Esophagus (tissue), 2 donors: ENCODE measurements around the gene COPS9. TPM values are rescaled to one million over a fixed set of nuclear protein-coding genes. Genes with fewer than 3 reads are reported as not detected.

ENCODE experiments used
- H3K27ac ChIP-seq, 2 donors: one replicate each; pipeline ENCODE4 v1.5.1; 2013; ENCODE audit warnings: low read depth in 2 of 2, mild to moderate bottlenecking in 2 of 2, inconsistent platforms in 1 of 2, low read length in 1 of 2, moderate library complexity in 1 of 2
- H3K27me3 ChIP-seq, 2 donors: one replicate each; pipeline ENCODE4 v1.6.1; 2013; ENCODE audit warnings: low read length in 2 of 2, control low read depth in 1 of 2, mild to moderate bottlenecking in 1 of 2; ENCODE audit not compliant: insufficient read depth in 2 of 2, control insufficient read depth in 1 of 2
- H3K36me3 ChIP-seq, 2 donors: one replicate each; pipeline ENCODE4 v1.6.1; 2013; ENCODE audit warnings: low read length in 1 of 2; ENCODE audit not compliant: control insufficient read depth in 2 of 2, insufficient read depth in 2 of 2
- H3K4me1 ChIP-seq, 2 donors: one replicate each; pipeline ENCODE4 v1.6.1; 2013; ENCODE audit warnings: low read length in 1 of 2; ENCODE audit not compliant: control insufficient read depth in 2 of 2, insufficient read depth in 2 of 2
- H3K4me3 ChIP-seq, 2 donors: one replicate each; pipeline ENCODE4 v1.5.1; 2013; ENCODE audit warnings: low read length in 2 of 2, mild to moderate bottlenecking in 2 of 2, low read depth in 1 of 2, moderate library complexity in 1 of 2
- H3K9me3 ChIP-seq, 2 donors: one replicate each; pipeline ENCODE4 v1.6.1; 2013; ENCODE audit warnings: mild to moderate bottlenecking in 2 of 2, low read depth in 1 of 2, low read length in 1 of 2, moderate library complexity in 1 of 2; ENCODE audit not compliant: control insufficient read depth in 2 of 2, insufficient read depth in 1 of 2
- WGBS, 2 donors: extraction: QIAGEN DNeasy Blood & Tissue Kit; methylation state at CpG; one replicate each; pipeline ENCODE4 v1.1.7; 2013; 5-methylcytosine and 5-hydroxymethylcytosine counted together
- polyA plus RNA-seq, 2 donors: library from polyadenylated mRNA; stranded (reverse); fragments of 200-250 nt; gene quantifications; one replicate each; pipeline ENCODE4 v1.2.3, GENCODE V29; 2013
- donor health status: healthy with polysubstance abuse.
- donor health status: Bipolar disorder and iron deficiency.

Gene COPS9
- polyA plus RNA-seq, 2 donors: 240 to 270 TPM

DNA sequence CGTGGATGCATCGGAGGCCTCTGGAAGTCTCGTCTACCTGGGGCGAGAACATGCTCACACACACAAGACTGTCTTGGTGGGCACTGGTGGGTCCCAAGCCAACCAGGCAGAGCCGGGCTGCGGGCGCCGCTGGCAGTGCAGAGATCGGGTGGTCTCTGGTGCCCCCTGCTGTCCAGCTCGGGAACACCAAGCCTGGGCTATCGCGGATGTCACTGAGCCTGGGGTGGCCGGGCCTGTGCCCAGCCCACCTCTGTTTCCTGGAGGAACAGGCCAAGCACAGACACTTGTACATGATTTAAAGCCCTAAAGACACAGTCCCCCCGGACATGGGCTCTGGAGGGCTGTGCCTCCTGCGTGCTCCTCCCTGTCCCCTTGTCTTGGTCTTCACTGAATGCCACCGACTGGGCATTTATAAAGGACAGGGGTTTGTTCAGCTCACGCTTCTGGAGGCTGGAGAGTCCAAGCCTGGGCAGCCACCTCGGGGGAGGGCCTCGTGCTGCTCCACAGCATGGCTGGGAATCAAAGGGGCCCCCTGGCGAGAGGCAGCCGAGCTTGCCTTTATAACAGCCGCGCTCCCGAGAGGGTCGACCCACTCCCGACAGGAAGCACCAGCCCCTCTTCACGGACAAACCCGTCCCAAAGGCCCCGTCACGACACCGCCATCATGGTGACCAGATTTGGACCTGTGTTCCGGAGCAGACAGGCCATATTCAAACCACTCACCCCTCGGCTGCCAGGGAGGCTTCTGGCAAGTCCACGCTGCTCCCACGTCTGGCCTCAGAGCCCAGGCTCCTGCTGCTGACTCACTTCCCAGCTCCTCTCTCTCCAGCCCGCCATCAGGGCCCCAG is 7.9 kb upstream of the COPS9 start:
- no peaks in the 10 kb centered on the region for H3K36me3 ChIP-seq
- no peak overlapping the region for H3K4me3 ChIP-seq
- peaks cover 0 to 5% of the 10 kb centered on the region in 2 donors for H3K4me1 ChIP-seq
- H3K27me3 ChIP-seq: no peaks in the 10 kb centered on the region
- H3K27ac ChIP-seq: no peak overlapping the region
- 37 to 42% methylated on average over 35 to 36 of the region's 36 CpGs for WGBS, 2 donors
- no peaks in the 10 kb centered on the region for H3K9me3 ChIP-seq

DNA sequence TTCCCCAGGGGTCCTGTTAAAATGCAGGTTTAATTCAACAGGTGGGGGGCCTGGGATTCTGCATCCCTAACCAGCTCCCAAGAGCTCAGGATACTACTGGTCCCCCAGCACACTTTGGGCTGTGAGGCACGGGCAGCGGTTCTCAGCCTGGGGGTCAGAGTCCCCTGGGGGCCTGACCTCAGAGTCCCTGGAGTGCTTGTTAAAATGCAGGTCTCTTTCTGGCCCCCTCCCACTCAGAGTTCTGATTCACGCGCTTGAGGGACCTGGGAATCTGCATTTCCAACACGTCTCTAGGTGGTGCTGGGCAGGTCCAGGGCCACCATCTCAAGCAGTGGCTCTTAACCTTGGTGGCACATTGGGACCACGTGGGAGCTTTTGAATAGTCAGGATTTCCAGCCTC is 7.2 kb upstream of the COPS9 start:
- no peaks in the 10 kb centered on the region for H3K9me3 ChIP-seq
- peaks cover 0 to 7% of the 10 kb centered on the region in 2 donors for H3K4me1 ChIP-seq
- H3K36me3 ChIP-seq: no peaks in the 10 kb centered on the region
- no peaks in the 10 kb centered on the region for H3K27me3 ChIP-seq
- 68 to 71% methylated on average over 6 of the region's 6 CpGs for WGBS, 2 donors
- no peak overlapping the region for H3K4me3 ChIP-seq
- H3K27ac ChIP-seq: no peak overlapping the region

DNA sequence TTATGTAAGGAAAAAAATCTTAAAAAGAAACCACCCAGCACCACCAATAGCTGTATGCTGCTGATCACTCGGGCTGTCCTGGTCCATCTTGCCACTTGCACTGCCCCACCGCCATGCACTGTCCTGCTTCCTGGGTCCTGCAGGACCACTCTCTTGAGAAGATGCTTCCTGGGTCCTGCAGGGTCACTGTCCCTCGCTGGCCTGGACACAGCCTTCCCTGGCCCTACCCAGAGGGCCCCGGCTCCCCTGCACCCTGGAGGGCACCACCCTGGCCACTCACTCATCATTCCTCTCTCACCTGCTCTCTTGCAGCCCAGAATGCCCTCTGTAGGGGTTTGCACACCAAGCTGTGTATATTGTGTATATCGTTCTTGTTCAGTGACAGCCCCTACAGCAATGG is 6.8 kb upstream of the COPS9 start:
- WGBS, 2 donors: 81 to 89% methylated on average over 5 of the region's 5 CpGs

DNA sequence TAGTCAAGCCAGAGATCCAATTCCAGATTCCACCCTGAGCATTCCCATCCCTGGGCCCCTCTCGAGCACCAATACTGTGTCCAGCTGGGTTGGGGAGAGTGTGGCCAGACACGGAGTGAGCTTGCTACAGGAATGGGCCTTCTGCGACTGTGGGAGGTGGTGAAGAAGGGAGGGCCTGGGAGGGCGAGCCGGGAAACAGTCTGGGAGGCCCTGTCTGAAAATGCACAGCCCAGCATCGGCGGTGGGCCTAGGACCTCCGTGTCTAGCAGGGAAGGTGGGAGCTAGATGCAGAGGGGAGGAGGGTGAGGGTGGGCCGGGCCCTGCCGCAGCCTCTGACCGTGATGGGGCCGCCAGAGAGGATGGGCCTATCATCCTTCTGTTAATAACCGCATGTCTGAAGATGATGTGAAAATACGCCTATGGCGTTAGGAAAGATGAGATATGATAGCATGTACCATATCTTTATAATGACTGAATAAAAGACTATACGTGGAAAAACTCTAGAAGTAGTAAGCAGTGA is 6.2 kb upstream of the COPS9 start:
- 90 to 92% methylated on average over 16 of the region's 16 CpGs for WGBS, 2 donors
- no peak overlapping the region for H3K27ac ChIP-seq
- peaks cover 0 to 4% of the 10 kb centered on the region in 2 donors for H3K4me1 ChIP-seq
- H3K27me3 ChIP-seq: no peaks in the 10 kb centered on the region
- H3K4me3 ChIP-seq: no peak overlapping the region
- no peaks in the 10 kb centered on the region for H3K36me3 ChIP-seq
- no peaks in the 10 kb centered on the region for H3K9me3 ChIP-seq

More for the DNA sequence above, 6.8 kb upstream of the COPS9 start:
- H3K9me3 ChIP-seq: no peaks in the 10 kb centered on the region
- no peak overlapping the region for H3K27ac ChIP-seq
- no peaks in the 10 kb centered on the region for H3K27me3 ChIP-seq
- H3K4me3 ChIP-seq: no peak overlapping the region
- no peaks in the 10 kb centered on the region for H3K36me3 ChIP-seq
- H3K4me1 ChIP-seq: peaks cover 0 to 6% of the 10 kb centered on the region in 2 donors

DNA sequence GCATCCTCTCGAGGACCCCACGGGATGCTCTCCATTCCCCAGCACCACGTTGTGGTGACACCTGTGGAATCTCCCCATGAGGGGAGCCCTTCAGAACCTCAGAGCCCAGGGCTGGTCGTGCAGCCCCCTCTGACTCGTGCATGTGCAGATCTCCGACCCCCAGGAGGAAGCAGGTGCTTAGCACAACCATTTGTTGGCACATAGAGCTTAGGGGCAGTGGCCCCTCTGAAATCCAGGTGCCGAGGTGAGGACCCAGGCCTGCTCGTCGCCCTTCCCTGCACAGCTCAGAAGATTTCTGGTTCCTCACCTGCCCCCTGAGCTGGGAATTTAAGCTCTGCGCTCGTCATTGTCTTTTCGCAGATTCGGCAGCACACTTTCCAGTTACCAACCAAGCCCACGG is 5.6 kb upstream of the COPS9 start:
- H3K9me3 ChIP-seq: no peaks in the 10 kb centered on the region
- H3K4me3 ChIP-seq: no peak overlapping the region
- H3K36me3 ChIP-seq: no peaks in the 10 kb centered on the region
- no peak overlapping the region for H3K27ac ChIP-seq
- WGBS, 2 donors: 79 to 86% methylated on average over 14 of the region's 14 CpGs
- H3K27me3 ChIP-seq: no peaks in the 10 kb centered on the region
- H3K4me1 ChIP-seq: peaks cover 0 to 7% of the 10 kb centered on the region in 2 donors

DNA sequence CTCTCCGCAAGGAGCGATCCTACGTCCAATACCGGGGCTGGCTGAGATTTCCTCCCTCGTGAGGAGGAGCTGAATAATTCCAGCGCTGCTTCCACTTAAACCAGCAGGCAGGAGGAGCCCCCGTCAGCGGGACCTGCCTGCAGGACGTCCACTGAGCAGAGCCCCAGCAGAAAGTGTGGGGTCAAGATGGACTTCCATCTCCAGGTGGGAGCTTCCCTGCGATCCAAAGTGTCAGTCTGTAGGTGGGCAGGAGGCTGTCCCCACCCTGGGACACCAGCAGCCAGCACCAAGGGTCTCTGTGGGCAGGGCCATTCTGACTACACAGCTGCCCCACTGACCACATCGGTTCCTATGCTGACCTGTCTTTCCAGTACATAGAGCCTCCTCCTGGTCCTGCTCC is 4.8 kb upstream of the COPS9 start:
- 74 to 78% methylated on average over 11 of the region's 11 CpGs for WGBS, 2 donors
- Histone ChIP-seq H3K4me1 (peaks cover 0 to 7% of the 10 kb centered on the region in 2 donors), H3K36me3 (no peaks in the 10 kb centered on the region), H3K9me3 (no peaks in the 10 kb centered on the region), H3K27me3 (no peaks in the 10 kb centered on the region), H3K4me3 (no peak overlapping the region), H3K27ac (no peak overlapping the region)

DNA sequence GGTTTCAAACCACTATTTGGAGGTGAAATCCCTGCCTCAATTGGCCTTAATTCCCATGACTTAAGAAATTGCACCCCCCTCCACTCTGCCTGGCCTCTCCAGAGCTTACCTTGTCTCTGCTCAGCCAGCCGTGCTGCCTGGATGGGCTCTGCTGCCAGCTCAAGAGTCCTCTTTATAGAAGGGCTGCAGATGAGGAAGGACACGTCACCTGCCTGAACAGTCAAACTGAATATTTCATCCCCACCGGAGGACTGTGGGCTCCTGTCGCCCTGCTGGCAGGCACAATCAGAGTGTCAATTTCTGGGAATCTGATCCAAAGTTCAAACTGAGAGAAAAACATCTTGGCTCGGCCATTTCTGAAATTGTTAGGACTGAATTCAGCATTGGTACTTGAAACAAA is 4.4 kb upstream of the COPS9 start, which contains the start of gene OTOS:
Gene OTOS, minus strand, starts transcription at position 148 of the 400 bp plus-strand sequence. CDS start 332 bp downstream, outside the sequence.
- no peak within 1 kb of the TSS for H3K27ac ChIP-seq
- no peaks in the 10 kb centered on the region for H3K9me3 ChIP-seq
- no peaks in the 10 kb centered on the region for H3K36me3 ChIP-seq
- no peaks in the 10 kb centered on the region for H3K27me3 ChIP-seq
- 59 to 69% methylated on average over 5 of the region's 5 CpGs for WGBS, 2 donors
- peaks cover 0 to 7% of the 10 kb centered on the region in 2 donors for H3K4me1 ChIP-seq
- H3K4me3 ChIP-seq: no peak within 1 kb of the TSS

DNA sequence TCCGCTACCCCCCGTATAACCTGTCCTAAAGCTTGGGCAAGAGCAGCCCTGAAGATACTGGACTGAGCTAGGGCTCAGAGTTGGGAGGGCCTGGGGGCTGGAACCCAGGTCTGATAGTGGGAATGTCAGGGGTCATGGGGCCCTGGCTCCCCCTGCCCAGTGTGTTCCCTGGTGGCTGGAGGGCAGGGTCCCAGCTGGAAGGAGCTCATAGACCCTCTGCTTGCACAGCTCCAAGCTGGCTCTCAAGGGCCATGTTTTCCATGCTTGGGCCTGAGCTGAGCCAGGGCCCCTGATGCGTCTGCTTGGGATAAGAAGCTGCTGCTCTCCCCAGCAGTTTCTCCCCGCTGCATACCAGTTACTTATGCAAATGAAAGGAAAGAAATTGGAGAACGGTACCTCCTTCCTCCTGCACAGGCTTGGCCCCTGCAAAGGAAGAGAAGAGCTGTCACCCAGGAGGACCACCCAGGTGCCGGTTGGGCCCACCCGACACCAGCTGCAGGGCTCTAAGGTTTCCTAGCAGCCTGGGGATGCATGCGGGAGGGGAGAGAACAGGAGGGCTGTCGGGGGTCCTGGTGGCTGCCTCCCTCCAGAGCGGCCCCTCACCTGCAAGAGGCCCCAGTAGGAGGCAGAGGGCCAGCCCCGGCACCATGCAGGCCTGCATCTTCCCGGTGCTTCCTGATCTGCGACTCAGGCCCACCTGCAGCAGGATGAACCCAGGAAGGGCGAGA is 3.7 kb upstream of the COPS9 start:
- WGBS, 2 donors: 65 to 69% methylated on average over 14 of the region's 14 CpGs
- Histone ChIP-seq H3K4me1 (peaks cover 5 to 13% of the 10 kb centered on the region in 2 donors), H3K27ac (no peak overlapping the region), H3K36me3 (no peaks in the 10 kb centered on the region), H3K9me3 (no peaks in the 10 kb centered on the region), H3K4me3 (no peak overlapping the region), H3K27me3 (no peaks in the 10 kb centered on the region)

DNA sequence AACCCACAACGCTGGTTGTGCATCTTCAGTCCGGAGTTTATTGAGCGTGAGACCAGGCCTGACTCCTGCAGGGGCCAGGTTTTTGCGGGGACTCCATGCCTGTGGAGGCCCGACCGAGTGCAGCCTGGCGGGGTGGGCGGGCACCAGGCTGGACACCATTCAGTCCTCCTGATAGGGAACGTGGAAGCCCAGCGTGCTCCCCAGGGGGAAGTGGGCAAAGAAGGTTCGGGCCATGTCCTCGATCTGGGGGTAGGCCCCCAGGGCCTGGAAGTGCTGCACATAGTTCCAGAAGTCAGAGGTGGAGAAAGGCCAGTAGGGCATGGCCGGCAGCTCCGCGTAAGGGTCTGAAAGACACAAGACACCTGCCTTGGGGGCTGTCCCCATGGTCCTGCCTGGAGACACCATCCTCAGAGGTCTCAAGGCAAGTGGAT is 2.9 kb upstream of the COPS9 start:
- no peaks in the 10 kb centered on the region for H3K9me3 ChIP-seq
- H3K4me1 ChIP-seq: peaks cover 5 to 18% of the 10 kb centered on the region in 2 donors
- no peaks in the 10 kb centered on the region for H3K27me3 ChIP-seq
- H3K36me3 ChIP-seq: no peaks in the 10 kb centered on the region
- 87 to 89% methylated on average over 15 of the region's 15 CpGs for WGBS, 2 donors
- no peak overlapping the region for H3K27ac ChIP-seq
- no peak overlapping the region for H3K4me3 ChIP-seq
